GM23338 (cell line): Measurements from ENCODE around the gene PPY.

ENCODE experiments used
- EZH2 ChIP-seq: fragments of 200-600 bp; sonication (generic); IDR thresholded peaks from one replicate; pipeline ENCODE4 v1.8.0; 2017; ENCODE audit warnings: antibody characterized with exemption, mild to moderate bottlenecking, low read depth; ENCODE audit not compliant: unreplicated experiment
- EZH2phosphoT487 ChIP-seq: fragments of 200-600 bp; sonication (generic); IDR thresholded peaks from one replicate; pipeline ENCODE4 v1.8.1; 2018; ENCODE audit warnings: antibody characterized with exemption; ENCODE audit not compliant: unreplicated experiment
- JUNB ChIP-seq: IDR thresholded peaks from one replicate; pipeline ENCODE4 v1.6.1; 2016; ENCODE audit warnings: antibody characterized with exemption; ENCODE audit not compliant: unreplicated experiment
- POLR2AphosphoS5 ChIP-seq: IDR thresholded peaks from 2 replicates; pipeline ENCODE4 v1.6.1; 2016; ENCODE audit warnings: antibody characterized with exemption, low read depth
- TF ChIP-seq, protein P1 (sequence below), 2 experiments: fragments of 200-600 bp in 1 of 2; sonication (generic) in 1 of 2; conservative IDR thresholded peaks; 2 replicates each; pipeline versions ENCODE4 v1.5.1 to v1.6.1; 2016 to 2017; ENCODE audit warnings: antibody characterized with exemption in 2 of 2, low read depth in 2 of 2, mild to moderate bottlenecking in 2 of 2, moderate library complexity in 1 of 2
- TF ChIP-seq, protein P2 (sequence below): IDR thresholded peaks from one replicate; pipeline ENCODE4 v1.6.1; 2018; ENCODE audit warnings: antibody characterized with exemption; ENCODE audit not compliant: unreplicated experiment
- TF ChIP-seq, protein P3 (sequence below): IDR thresholded peaks from 2 replicates; pipeline ENCODE4 v1.6.1; 2016; ENCODE audit warnings: antibody characterized with exemption
- TF ChIP-seq, protein P4 (sequence below): fragments of 250-450 bp; sonication (Bioruptor Pico); IDR thresholded peaks from 2 replicates; pipeline ENCODE4 v1.5.0; 2020; ENCODE audit warnings: mild to moderate bottlenecking, moderate library complexity

DNA sequence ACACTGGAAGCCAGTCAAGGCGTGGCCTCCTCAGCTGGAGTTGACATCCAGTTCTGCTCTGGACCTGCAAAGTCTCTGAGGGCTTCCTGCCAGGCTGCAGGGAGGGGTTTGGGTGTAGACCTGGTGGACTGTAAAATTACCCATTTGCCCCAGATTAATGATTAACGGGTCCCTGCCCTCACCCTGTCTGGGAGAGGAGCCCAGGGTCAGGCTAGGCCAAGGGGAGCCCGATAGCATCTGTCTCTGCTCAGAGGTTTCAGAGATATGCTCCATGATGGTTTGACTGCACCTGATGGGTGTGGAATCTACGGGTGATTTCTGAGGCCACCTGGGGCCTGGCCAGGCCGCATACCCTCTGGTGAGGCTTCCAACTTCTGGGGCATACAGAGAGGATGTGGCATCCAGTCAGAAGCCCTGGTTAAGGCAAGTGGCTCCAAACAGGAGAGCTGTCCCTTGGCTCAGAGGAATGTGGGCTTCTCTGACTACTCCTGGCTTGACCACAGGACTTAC is 11.2 kb downstream of the PPY start:
- TF ChIP-seq POLR2AphosphoS5 (no peak), EZH2phosphoT487 (no peak), EZH2 (no peak), JUNB (no peak)
- TF ChIP-seq, protein P1, sequence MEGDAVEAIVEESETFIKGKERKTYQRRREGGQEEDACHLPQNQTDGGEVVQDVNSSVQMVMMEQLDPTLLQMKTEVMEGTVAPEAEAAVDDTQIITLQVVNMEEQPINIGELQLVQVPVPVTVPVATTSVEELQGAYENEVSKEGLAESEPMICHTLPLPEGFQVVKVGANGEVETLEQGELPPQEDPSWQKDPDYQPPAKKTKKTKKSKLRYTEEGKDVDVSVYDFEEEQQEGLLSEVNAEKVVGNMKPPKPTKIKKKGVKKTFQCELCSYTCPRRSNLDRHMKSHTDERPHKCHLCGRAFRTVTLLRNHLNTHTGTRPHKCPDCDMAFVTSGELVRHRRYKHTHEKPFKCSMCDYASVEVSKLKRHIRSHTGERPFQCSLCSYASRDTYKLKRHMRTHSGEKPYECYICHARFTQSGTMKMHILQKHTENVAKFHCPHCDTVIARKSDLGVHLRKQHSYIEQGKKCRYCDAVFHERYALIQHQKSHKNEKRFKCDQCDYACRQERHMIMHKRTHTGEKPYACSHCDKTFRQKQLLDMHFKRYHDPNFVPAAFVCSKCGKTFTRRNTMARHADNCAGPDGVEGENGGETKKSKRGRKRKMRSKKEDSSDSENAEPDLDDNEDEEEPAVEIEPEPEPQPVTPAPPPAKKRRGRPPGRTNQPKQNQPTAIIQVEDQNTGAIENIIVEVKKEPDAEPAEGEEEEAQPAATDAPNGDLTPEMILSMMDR (conservative IDR thresholded peaks at IDR 0.05; ENCODE audit: low read depth in 2 of 2), result no peak
- TF ChIP-seq, protein P2, sequence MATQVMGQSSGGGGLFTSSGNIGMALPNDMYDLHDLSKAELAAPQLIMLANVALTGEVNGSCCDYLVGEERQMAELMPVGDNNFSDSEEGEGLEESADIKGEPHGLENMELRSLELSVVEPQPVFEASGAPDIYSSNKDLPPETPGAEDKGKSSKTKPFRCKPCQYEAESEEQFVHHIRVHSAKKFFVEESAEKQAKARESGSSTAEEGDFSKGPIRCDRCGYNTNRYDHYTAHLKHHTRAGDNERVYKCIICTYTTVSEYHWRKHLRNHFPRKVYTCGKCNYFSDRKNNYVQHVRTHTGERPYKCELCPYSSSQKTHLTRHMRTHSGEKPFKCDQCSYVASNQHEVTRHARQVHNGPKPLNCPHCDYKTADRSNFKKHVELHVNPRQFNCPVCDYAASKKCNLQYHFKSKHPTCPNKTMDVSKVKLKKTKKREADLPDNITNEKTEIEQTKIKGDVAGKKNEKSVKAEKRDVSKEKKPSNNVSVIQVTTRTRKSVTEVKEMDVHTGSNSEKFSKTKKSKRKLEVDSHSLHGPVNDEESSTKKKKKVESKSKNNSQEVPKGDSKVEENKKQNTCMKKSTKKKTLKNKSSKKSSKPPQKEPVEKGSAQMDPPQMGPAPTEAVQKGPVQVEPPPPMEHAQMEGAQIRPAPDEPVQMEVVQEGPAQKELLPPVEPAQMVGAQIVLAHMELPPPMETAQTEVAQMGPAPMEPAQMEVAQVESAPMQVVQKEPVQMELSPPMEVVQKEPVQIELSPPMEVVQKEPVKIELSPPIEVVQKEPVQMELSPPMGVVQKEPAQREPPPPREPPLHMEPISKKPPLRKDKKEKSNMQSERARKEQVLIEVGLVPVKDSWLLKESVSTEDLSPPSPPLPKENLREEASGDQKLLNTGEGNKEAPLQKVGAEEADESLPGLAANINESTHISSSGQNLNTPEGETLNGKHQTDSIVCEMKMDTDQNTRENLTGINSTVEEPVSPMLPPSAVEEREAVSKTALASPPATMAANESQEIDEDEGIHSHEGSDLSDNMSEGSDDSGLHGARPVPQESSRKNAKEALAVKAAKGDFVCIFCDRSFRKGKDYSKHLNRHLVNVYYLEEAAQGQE, result no peak
- TF ChIP-seq, protein P3, sequence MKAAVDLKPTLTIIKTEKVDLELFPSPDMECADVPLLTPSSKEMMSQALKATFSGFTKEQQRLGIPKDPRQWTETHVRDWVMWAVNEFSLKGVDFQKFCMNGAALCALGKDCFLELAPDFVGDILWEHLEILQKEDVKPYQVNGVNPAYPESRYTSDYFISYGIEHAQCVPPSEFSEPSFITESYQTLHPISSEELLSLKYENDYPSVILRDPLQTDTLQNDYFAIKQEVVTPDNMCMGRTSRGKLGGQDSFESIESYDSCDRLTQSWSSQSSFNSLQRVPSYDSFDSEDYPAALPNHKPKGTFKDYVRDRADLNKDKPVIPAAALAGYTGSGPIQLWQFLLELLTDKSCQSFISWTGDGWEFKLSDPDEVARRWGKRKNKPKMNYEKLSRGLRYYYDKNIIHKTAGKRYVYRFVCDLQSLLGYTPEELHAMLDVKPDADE, result no peak
- TF ChIP-seq, protein P4, sequence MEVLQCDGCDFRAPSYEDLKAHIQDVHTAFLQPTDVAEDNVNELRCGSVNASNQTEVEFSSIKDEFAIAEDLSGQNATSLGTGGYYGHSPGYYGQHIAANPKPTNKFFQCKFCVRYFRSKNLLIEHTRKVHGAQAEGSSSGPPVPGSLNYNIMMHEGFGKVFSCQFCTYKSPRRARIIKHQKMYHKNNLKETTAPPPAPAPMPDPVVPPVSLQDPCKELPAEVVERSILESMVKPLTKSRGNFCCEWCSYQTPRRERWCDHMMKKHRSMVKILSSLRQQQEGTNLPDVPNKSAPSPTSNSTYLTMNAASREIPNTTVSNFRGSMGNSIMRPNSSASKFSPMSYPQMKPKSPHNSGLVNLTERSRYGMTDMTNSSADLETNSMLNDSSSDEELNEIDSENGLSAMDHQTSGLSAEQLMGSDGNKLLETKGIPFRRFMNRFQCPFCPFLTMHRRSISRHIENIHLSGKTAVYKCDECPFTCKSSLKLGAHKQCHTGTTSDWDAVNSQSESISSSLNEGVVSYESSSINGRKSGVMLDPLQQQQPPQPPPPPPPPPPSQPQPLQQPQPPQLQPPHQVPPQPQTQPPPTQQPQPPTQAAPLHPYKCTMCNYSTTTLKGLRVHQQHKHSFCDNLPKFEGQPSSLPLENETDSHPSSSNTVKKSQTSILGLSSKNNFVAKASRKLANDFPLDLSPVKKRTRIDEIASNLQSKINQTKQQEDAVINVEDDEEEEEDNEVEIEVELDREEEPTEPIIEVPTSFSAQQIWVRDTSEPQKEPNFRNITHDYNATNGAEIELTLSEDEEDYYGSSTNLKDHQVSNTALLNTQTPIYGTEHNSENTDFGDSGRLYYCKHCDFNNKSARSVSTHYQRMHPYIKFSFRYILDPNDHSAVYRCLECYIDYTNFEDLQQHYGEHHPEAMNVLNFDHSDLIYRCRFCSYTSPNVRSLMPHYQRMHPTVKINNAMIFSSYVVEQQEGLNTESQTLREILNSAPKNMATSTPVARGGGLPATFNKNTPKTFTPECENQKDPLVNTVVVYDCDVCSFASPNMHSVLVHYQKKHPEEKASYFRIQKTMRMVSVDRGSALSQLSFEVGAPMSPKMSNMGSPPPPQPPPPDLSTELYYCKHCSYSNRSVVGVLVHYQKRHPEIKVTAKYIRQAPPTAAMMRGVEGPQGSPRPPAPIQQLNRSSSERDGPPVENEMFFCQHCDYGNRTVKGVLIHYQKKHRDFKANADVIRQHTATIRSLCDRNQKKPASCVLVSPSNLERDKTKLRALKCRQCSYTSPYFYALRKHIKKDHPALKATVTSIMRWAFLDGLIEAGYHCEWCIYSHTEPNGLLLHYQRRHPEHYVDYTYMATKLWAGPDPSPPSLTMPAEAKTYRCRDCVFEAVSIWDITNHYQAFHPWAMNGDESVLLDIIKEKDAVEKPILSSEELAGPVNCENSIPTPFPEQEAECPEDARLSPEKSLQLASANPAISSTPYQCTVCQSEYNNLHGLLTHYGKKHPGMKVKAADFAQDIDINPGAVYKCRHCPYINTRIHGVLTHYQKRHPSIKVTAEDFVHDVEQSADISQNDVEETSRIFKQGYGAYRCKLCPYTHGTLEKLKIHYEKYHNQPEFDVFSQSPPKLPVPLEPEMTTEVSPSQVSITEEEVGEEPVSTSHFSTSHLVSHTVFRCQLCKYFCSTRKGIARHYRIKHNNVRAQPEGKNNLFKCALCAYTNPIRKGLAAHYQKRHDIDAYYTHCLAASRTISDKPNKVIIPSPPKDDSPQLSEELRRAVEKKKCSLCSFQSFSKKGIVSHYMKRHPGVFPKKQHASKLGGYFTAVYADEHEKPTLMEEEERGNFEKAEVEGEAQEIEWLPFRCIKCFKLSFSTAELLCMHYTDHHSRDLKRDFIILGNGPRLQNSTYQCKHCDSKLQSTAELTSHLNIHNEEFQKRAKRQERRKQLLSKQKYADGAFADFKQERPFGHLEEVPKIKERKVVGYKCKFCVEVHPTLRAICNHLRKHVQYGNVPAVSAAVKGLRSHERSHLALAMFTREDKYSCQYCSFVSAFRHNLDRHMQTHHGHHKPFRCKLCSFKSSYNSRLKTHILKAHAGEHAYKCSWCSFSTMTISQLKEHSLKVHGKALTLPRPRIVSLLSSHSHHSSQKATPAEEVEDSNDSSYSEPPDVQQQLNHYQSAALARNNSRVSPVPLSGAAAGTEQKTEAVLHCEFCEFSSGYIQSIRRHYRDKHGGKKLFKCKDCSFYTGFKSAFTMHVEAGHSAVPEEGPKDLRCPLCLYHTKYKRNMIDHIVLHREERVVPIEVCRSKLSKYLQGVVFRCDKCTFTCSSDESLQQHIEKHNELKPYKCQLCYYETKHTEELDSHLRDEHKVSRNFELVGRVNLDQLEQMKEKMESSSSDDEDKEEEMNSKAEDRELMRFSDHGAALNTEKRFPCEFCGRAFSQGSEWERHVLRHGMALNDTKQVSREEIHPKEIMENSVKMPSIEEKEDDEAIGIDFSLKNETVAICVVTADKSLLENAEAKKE (CRISPR knock-in tag), result no peak
